Measurements from ENCODE around the gene GNB5. TPM values are rescaled to one million over a fixed set of nuclear protein-coding genes. Genes with fewer than 3 reads are reported as not detected.

Gene GNB5
- total RNA-seq, 4 donors from 2014 or later: 12.2 to 24.0 (median 17.2) TPM

DNA sequence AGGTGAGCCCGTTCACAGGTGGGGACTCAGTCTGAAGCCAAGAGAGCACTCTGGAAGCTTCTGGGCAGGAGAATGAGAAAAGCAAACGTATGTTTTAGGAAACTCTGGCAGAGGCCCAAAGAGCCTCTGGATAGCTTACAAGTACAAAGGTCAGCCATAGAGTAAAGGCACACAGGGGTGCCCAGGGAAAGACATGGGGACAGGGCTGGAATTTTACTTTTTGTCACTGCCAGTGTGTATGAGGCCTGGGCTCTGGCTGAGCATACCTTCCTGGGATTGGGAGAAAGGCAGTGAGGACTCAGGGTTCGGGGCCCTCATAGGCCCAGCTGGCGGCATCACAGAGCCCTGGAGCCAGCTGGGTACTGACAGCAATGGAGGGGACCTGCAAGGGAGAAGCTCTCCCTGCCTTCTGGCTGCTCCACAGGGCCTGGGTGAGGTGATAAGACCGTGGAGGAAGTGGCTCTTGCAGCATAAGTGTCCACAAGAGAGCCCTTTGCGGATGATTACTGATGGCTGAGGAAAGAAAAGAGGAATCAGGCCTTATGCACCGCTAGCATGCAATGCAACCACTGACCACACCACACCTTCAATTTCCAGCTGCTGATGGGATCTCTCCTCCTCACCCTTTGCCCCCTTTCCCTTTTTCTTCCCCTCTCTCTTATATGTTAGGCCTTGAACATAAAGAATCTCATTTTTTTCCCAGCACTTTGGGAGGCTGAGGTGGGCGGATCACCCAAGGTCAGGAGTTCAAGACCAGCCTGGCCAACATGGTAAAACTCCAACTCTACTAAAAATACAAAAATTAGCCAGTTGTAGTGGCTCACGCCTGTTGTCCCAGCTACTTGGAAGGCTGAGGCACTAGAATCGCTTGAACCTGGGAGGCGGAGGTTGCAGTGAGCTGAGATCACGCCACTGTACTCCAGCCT, 53.5 kb downstream of the GNB5 start:
- TF ChIP-seq, protein P1, sequence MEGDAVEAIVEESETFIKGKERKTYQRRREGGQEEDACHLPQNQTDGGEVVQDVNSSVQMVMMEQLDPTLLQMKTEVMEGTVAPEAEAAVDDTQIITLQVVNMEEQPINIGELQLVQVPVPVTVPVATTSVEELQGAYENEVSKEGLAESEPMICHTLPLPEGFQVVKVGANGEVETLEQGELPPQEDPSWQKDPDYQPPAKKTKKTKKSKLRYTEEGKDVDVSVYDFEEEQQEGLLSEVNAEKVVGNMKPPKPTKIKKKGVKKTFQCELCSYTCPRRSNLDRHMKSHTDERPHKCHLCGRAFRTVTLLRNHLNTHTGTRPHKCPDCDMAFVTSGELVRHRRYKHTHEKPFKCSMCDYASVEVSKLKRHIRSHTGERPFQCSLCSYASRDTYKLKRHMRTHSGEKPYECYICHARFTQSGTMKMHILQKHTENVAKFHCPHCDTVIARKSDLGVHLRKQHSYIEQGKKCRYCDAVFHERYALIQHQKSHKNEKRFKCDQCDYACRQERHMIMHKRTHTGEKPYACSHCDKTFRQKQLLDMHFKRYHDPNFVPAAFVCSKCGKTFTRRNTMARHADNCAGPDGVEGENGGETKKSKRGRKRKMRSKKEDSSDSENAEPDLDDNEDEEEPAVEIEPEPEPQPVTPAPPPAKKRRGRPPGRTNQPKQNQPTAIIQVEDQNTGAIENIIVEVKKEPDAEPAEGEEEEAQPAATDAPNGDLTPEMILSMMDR (IDR thresholded peaks at IDR 0.05; ENCODE audit: low read depth): no peak

DNA sequence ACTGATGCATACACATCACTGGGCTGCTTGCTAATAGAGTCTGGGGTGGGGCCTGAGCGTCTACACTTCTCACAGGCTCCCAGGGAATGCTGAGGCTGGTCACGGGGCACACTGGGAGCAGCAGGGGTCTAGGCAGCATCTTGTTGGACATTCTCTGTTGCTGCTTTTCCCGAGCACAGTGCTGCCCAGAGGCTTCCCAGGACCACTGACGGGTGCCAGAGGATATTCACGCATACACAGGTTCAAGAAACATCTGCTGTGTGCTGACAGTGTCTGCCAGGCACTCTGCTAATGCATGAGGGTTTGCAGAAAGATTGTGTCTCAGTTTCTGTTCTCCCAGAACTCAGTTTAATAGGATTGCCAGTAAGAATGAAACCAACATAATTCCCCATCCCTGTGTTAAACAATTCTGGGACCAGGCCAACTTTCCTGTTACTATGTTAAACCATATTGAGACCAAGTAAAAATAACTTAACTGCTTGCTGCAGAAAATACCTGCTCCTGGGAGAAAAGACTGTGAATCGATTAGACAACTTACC, 54.7 kb downstream of the GNB5 start:
- TF ChIP-seq, protein P1 (IDR thresholded peaks at IDR 0.05; ENCODE audit: low read depth): no peak

DNA sequence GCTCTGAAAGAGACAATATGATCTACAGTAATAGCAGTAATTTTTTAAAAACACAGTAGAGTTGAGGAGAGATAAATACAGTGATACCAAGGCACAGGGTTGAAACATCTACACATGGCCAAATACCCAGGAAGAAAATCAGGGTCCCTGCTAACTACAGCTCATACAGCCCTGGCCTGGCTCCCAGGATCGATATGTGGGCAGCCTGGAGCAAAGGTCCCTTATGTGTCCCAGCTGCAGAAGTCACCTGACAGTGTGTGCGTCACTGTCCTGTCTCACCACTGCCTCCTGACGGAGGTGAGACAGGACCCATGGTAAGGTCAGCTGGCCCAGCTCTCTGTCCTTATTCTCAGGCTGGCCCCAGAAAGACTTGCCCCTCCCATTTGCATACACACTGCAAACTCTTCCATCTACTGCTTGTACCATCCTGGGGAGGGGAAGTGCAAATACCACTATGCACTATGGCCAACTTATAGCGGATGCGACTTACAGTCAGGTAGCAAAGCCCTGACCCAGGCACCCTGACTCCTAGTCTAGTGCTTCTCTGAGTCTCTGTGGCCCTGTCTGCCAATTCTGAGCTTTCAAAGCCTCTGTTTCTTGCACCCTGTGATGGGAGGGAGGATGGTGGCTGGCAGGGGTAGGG, 56.6 kb downstream of the GNB5 start:
- TF ChIP-seq, protein P1 (IDR thresholded peaks at IDR 0.05; ENCODE audit: low read depth): no peak

DNA sequence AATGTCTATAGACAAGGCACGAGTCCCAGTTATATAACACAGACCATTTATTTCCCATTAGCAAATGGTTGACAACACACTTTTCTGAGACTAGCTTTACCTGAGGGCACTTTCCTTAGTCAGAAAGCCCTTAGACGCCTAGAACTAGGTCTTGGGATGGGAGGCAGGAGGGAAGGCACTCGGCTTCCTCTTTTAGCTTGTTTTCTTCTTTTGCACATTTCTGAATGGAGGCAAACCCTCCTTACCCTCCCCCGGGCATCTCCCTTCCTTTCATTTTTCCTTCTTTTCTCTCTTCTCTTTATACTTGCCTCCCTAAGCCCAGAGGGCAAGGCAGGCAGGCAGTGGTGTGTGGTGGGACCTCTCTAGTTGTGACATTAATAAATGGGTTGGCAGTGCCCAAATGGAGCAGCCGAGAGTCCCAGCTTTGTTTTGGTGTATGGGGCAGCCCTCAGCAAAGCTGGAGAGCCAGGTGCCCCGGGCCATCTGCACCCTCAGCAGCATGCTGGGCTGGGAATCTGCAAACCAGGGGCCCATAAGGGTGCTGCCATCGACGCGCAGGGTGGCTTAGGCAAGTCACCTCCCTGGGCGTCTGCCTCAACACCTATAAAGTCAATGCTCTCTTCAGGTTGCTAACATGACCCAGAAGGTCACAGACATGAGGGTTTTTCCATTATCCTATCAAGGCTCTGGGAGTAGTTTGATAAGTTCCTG, 57.5 kb downstream of the GNB5 start:
- TF ChIP-seq, protein P1 (IDR thresholded peaks at IDR 0.05; ENCODE audit: low read depth): no peak

DNA sequence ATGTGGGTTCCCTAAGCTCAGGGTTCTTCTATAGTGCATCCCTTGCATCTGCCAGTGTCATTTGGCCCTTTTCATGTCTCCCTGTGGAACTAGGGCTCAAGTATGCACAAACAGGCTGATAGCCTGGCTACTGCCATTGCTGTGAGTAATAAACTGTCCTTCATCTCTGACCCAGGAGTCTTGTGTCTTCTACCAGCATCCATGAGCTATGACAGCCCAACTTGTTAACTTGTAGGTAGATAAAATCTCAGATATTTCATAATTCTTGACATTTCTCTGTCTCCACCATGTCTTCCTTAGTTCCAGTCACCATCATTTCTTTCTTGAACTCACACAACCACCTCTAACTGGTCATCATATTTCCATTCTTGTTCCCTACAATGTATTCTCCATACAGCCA, 59.1 kb downstream of the GNB5 start:
- TF ChIP-seq, protein P1 (IDR thresholded peaks at IDR 0.05; ENCODE audit: low read depth): no peak

DNA sequence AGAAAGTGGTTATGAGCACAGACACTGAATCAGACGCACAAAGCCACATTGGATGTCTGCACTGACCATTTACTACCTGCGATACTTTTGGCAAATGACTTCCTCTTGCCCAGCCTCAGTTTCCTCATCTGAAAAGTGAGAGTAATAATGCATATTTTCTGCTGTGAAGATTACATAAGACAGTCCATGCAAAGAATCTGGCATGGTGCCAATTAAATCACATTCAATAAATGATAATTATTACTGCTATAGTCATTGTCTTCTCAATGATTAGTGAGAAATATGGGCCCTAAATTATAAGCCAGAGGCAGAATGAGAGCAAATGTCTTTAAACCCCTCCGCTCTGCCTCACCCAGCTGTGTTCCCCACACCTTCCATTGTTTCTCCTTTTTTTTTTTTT, 62.6 kb downstream of the GNB5 start:
- TF ChIP-seq, protein P1 (IDR thresholded peaks at IDR 0.05; ENCODE audit: low read depth): no peak

Data from subcutaneous adipose tissue (tissue), 4 donors.